ENCODE results near the gene GRPEL2.

- no peak for TF ChIP-seq ZNF510 (tag by site-specific recombination; IDR thresholded peaks at IDR 0.05; ENCODE audit: insufficient replicate concordance)
- no peak for TF ChIP-seq ZFP41 (tag by site-specific recombination; IDR thresholded peaks at IDR 0.05; ENCODE audit: borderline replicate concordance)
- no peak for TF ChIP-seq CTCF (tag by site-specific recombination; IDR thresholded peaks at IDR 0.05)
- TF ChIP-seq, protein P1, sequence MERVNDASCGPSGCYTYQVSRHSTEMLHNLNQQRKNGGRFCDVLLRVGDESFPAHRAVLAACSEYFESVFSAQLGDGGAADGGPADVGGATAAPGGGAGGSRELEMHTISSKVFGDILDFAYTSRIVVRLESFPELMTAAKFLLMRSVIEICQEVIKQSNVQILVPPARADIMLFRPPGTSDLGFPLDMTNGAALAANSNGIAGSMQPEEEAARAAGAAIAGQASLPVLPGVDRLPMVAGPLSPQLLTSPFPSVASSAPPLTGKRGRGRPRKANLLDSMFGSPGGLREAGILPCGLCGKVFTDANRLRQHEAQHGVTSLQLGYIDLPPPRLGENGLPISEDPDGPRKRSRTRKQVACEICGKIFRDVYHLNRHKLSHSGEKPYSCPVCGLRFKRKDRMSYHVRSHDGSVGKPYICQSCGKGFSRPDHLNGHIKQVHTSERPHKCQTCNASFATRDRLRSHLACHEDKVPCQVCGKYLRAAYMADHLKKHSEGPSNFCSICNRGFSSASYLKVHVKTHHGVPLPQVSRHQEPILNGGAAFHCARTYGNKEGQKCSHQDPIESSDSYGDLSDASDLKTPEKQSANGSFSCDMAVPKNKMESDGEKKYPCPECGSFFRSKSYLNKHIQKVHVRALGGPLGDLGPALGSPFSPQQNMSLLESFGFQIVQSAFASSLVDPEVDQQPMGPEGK (tag by site-specific recombination; IDR thresholded peaks at IDR 0.05), result no peak
- TF ChIP-seq ZNF239 (tag by site-specific recombination; IDR thresholded peaks at IDR 0.05), result no peak
- TF ChIP-seq ZBTB11 (tag by site-specific recombination; conservative IDR thresholded peaks at IDR 0.05; ENCODE audit: low read depth), result no peak
- no peak for TF ChIP-seq ZNF211 (tag by site-specific recombination; IDR thresholded peaks at IDR 0.05; ENCODE audit: low read depth)
- no peak for TF ChIP-seq ZBTB17 (tag by site-specific recombination; IDR thresholded peaks at IDR 0.05)
- TF ChIP-seq ZNF670 (tag by site-specific recombination; IDR thresholded peaks at IDR 0.05; ENCODE audit: low read depth), result no peak
- no peak for TF ChIP-seq BCL11A (tag by site-specific recombination; IDR thresholded peaks at IDR 0.05; ENCODE audit: low read depth)
- no peak for TF ChIP-seq ZNF24 (tag by site-specific recombination; IDR thresholded peaks at IDR 0.05)
- TF ChIP-seq TCF7L2 (IDR thresholded peaks at IDR 0.05; ENCODE audit: borderline replicate concordance, low read depth, low read length), result no peak
- no peak for TF ChIP-seq ZNF549 (tag by site-specific recombination; IDR thresholded peaks at IDR 0.05)
- no peak for TF ChIP-seq SALL2 (tag by site-specific recombination; IDR thresholded peaks at IDR 0.05; ENCODE audit: borderline replicate concordance)
These were observed 54.5 kb downstream of the GRPEL2 start for GRCh38 chr5:149399775-149400174.
